H1 (cell line): ENCODE data around the gene TMEM225B. TPM values are rescaled to one million over a fixed set of nuclear protein-coding genes. Genes with fewer than 3 reads are reported as not detected.

Experiments used
- CTCF ChIA-PET: fragments of 300-600 bp; sonication (Branson Sonifier 250); formaldehyde crosslinking; loops from one replicate; lab custom pipeline; 2021; ENCODE audit not compliant: partially characterized antibody; lab: Charles Lee
- POLR2A ChIA-PET: fragments of 300-600 bp; sonication (Branson Sonifier 250); formaldehyde crosslinking; loops from one replicate; lab custom pipeline; 2021; ENCODE audit warnings: inconsistent platforms; ENCODE audit not compliant: partially characterized antibody; lab: Charles Lee
- DNase-seq, 2 experiments: peaks; one replicate each; pipeline versions ENCODE4 v3.0.0 to v3.0.0-alpha.2; 2010 to 2022; ENCODE audit warnings: low spot score in 2 of 2, low read depth in 1 of 2, mixed read lengths in 1 of 2
- FAIRE-seq: peaks from 2 replicates; lab custom pipeline; 2011; peaks lifted over from hg19 to GRCh38; lab: Jason Lieb, UNC
- H2AFZ ChIP-seq: 2 replicates; pipeline ENCODE4 v1.8.1; 2012; ENCODE audit warnings: low read length, inconsistent platforms
- H2AK5ac ChIP-seq: 2 replicates; pipeline ENCODE4 v1.6.1; 2013; ENCODE audit warnings: low read depth, low read length
- H2BK120ac ChIP-seq: replicated peaks from 2 replicates; pipeline ENCODE3; 2013; ENCODE audit warnings: low read depth, low read length, inconsistent platforms
- H2BK12ac ChIP-seq: 2 replicates; pipeline ENCODE4 v1.6.1; 2013; ENCODE audit warnings: low read depth, low read length
- H2BK15ac ChIP-seq: 2 replicates; pipeline ENCODE4 v1.6.1; 2013; ENCODE audit warnings: low read length
- H2BK20ac ChIP-seq: 2 replicates; pipeline ENCODE4 v1.6.1; 2013; ENCODE audit warnings: low read length
- H2BK5ac ChIP-seq: 2 replicates; pipeline ENCODE4 v1.6.1; 2013; ENCODE audit warnings: low read depth, low read length
- H3K14ac ChIP-seq: 2 replicates; pipeline ENCODE4 v1.6.1; 2013; ENCODE audit warnings: inconsistent platforms; ENCODE audit not compliant: insufficient read length
- H3K18ac ChIP-seq: 2 replicates; pipeline ENCODE4 v1.6.1; 2013; ENCODE audit warnings: low read length; ENCODE audit errors: extremely low read depth
- H3K23ac ChIP-seq: 2 replicates; pipeline ENCODE4 v1.6.1; 2013; ENCODE audit warnings: inconsistent platforms; ENCODE audit not compliant: insufficient read length
- H3K23me2 ChIP-seq: 2 replicates; pipeline ENCODE4 v1.6.1; 2013; ENCODE audit warnings: low read depth, low read length
- H3K27ac ChIP-seq: 2 replicates; pipeline ENCODE4 v1.6.1; 2011; ENCODE audit warnings: low read depth, low read length, inconsistent platforms
- H3K27me3 ChIP-seq, 4 experiments: replicated peaks in 1 of 4; 1 replicate in 1 of 4; 2 replicates in 3 of 4; pipeline versions ENCODE4 v1.6.1 to v1.8.1; 2011 to 2013; ENCODE audit warnings: low read length in 3 of 4, mild to moderate bottlenecking in 3 of 4, inconsistent platforms in 2 of 4, mixed read lengths in 2 of 4, moderate library complexity in 1 of 4; ENCODE audit not compliant: control insufficient read depth in 3 of 4, insufficient read depth in 3 of 4; ENCODE audit errors: extremely low read depth in 1 of 4
- H3K36me3 ChIP-seq, 4 experiments: 2 replicates each; pipeline versions ENCODE4 v1.6.1 to v1.8.1; 2011 to 2013; ENCODE audit warnings: mild to moderate bottlenecking in 4 of 4, low read length in 3 of 4, moderate library complexity in 2 of 4, control low read depth in 1 of 4, inconsistent platforms in 1 of 4; ENCODE audit not compliant: insufficient read depth in 4 of 4, control insufficient read depth in 2 of 4
- H3K4ac ChIP-seq: replicated peaks from 2 replicates; pipeline ENCODE3; 2013; ENCODE audit warnings: low read length, low read depth, mixed read lengths, inconsistent platforms; ENCODE audit not compliant: insufficient read length
- H3K4me1 ChIP-seq, 4 experiments: replicated peaks in 1 of 4; 1 replicate in 1 of 4; 2 replicates in 3 of 4; pipeline versions ENCODE4 v1.6.1 to v1.8.1; 2011 to 2013; ENCODE audit warnings: low read length in 3 of 4, inconsistent platforms in 2 of 4, mixed read lengths in 1 of 4; ENCODE audit not compliant: insufficient read depth in 4 of 4, control insufficient read depth in 3 of 4
- H3K4me2 ChIP-seq, 2 experiments: 2 replicates each; pipeline versions ENCODE4 v1.6.1 to v1.8.1; 2011 to 2013; ENCODE audit warnings: low read depth in 2 of 2, low read length in 2 of 2, control low read depth in 1 of 2, inconsistent platforms in 1 of 2, mild to moderate bottlenecking in 1 of 2; ENCODE audit not compliant: insufficient read depth in 1 of 2
- H3K4me3 ChIP-seq, 4 experiments: fragments of 200-600, 300-600 bp in 1 of 4; sonication (generic), shearing (Covaris generic), sonication (Bioruptor Twin) in 1 of 4; 2 replicates each; pipeline versions ENCODE4 v1.5.1 to v1.8.1; 2011 to 2016; ENCODE audit warnings: low read length in 4 of 4, low read depth in 3 of 4, control low read depth in 2 of 4, inconsistent platforms in 2 of 4, mild to moderate bottlenecking in 2 of 4, mixed read lengths in 1 of 4, moderate library complexity in 1 of 4; ENCODE audit not compliant: insufficient read depth in 2 of 4; ENCODE audit errors: extremely low read depth in 1 of 4
- H3K56ac ChIP-seq: replicated peaks from 2 replicates; pipeline ENCODE3; 2013; ENCODE audit warnings: low read depth, mild to moderate bottlenecking, mixed read lengths, low read length, inconsistent platforms; ENCODE audit not compliant: insufficient read length
- H3K79me1 ChIP-seq: 2 replicates; pipeline ENCODE4 v1.6.1; 2013; ENCODE audit warnings: low read depth, low read length, control low read depth
- H3K79me2 ChIP-seq, 2 experiments: 2 replicates each; pipeline versions ENCODE4 v1.6.1 to v1.8.1; 2012 to 2013; ENCODE audit warnings: low read length in 2 of 2, mild to moderate bottlenecking in 2 of 2, inconsistent platforms in 1 of 2; ENCODE audit not compliant: insufficient read depth in 2 of 2, control insufficient read depth in 1 of 2
- H3K9ac ChIP-seq, 4 experiments: replicated peaks in 1 of 4; 1 replicate in 1 of 4; 2 replicates in 3 of 4; pipeline versions ENCODE4 v1.6.1 to v1.8.1; 2011 to 2013; ENCODE audit warnings: low read depth in 3 of 4, low read length in 3 of 4, control low read depth in 2 of 4, mild to moderate bottlenecking in 2 of 4, moderate library complexity in 2 of 4, inconsistent platforms in 1 of 4; ENCODE audit errors: extremely low read depth in 1 of 4
- H3K9me3 ChIP-seq, 2 experiments: 2 replicates each; pipeline versions ENCODE4 v1.6.1 to v1.8.1; 2012 to 2013; ENCODE audit warnings: mild to moderate bottlenecking in 2 of 2, moderate library complexity in 2 of 2, control low read depth in 1 of 2, inconsistent platforms in 1 of 2, low read depth in 1 of 2, low read length in 1 of 2, mixed read lengths in 1 of 2; ENCODE audit not compliant: insufficient read depth in 2 of 2
- H4K20me1 ChIP-seq, 2 experiments: replicated peaks in 1 of 2; 2 replicates each; pipeline versions ENCODE3 to v1.8.1; 2011 to 2013; ENCODE audit warnings: inconsistent platforms in 2 of 2, low read length in 2 of 2, mild to moderate bottlenecking in 1 of 2; ENCODE audit not compliant: insufficient read depth in 2 of 2, control insufficient read depth in 1 of 2
- H4K5ac ChIP-seq: 2 replicates; pipeline ENCODE4 v1.6.1; 2013; ENCODE audit warnings: low read length, low read depth, mixed read lengths, inconsistent platforms; ENCODE audit not compliant: insufficient read length
- H4K8ac ChIP-seq: 2 replicates; pipeline ENCODE4 v1.8.0; 2013; ENCODE audit warnings: mild to moderate bottlenecking, moderate library complexity, low read length, inconsistent platforms; ENCODE audit not compliant: insufficient read depth; ENCODE audit errors: extremely low read depth
- H4K91ac ChIP-seq: replicated peaks from 2 replicates; pipeline ENCODE3; 2013; ENCODE audit warnings: low read length, mixed read lengths, inconsistent platforms; ENCODE audit not compliant: insufficient read length
- ATF3 ChIP-seq: IDR thresholded peaks from 2 replicates; pipeline ENCODE4 v1.6.1; 2011; ENCODE audit warnings: low read depth, mild to moderate bottlenecking, low read length; ENCODE audit not compliant: insufficient read depth
- CBX5 ChIP-seq: fragments of 300-800, 300-1000 bp; sonication (generic); IDR thresholded peaks from 2 replicates; pipeline ENCODE4 v1.7.1; 2016; ENCODE audit warnings: antibody characterized with exemption, low read length, low read depth
- CHD1 ChIP-seq: IDR thresholded peaks from 2 replicates; pipeline ENCODE4 v1.6.1; 2012; ENCODE audit warnings: low read depth, low read length, improper control_type of control experiment
- CTCF ChIP-seq, 3 experiments: IDR thresholded peaks; 1 replicate in 2 of 3; 2 replicates in 1 of 3; pipeline versions ENCODE4 v1.5.1 to v1.6.1; 2011; ENCODE audit warnings: low read length in 3 of 3, mild to moderate bottlenecking in 3 of 3, inconsistent platforms in 2 of 3, low read depth in 1 of 3, moderate library complexity in 1 of 3; ENCODE audit not compliant: insufficient read depth in 1 of 3; ENCODE audit errors: control extremely low read depth in 1 of 3
- RBBP5 ChIP-seq: IDR thresholded peaks from 2 replicates; pipeline ENCODE4 v1.7.1; 2012; ENCODE audit warnings: low read depth, mild to moderate bottlenecking, inconsistent platforms, low read length, moderate library complexity, borderline replicate concordance
- RFX5 ChIP-seq: IDR thresholded peaks from 2 replicates; pipeline ENCODE4 v1.6.1; 2011; ENCODE audit warnings: low read depth, low read length, improper control_type of control experiment, borderline replicate concordance
- RNF2 ChIP-seq: fragments of 200-900, 300-1000 bp; sonication (generic); IDR thresholded peaks from 2 replicates; pipeline ENCODE4 v1.7.1; 2016; ENCODE audit warnings: borderline replicate concordance, low read depth, mild to moderate bottlenecking, antibody characterized with exemption, low read length; ENCODE audit not compliant: poor library complexity, severe bottlenecking; ENCODE audit errors: missing control alignments
- SIRT6 ChIP-seq: IDR thresholded peaks from one replicate; pipeline ENCODE4 v1.7.1; 2012; ENCODE audit warnings: low read length, inconsistent platforms
- WGBS, 2 experiments: shearing (Covaris generic) in 1 of 2; methylation state at CpG; one replicate each; pipeline versions ENCODE4 v1.1.6 to v1.1.7; 2013 to 2015; ENCODE audit warnings: low lambda C conversion rate in 2 of 2, mixed read lengths in 2 of 2, inconsistent platforms in 1 of 2, low coverage in 1 of 2, missing lambda C conversion rate in 1 of 2; ENCODE audit not compliant: insufficient replicate concordance in 2 of 2, insufficient coverage in 1 of 2, insufficient read length in 1 of 2; ENCODE audit errors: extremely low coverage in 1 of 2, missing lambda C conversion rate in 1 of 2; 5-methylcytosine and 5-hydroxymethylcytosine counted together
- polyA plus RNA-seq, 7 experiments: library from polyadenylated mRNA; depleted of rRNA in 3 of 7; stranded (reverse) in 5 of 7; unstranded in 2 of 7; fragments of >200 nt in 5 of 7; fragments of 200-250 nt in 2 of 7; gene quantifications; 1 replicate in 5 of 7; 2 replicates in 1 of 7; 4 replicates in 1 of 7; pipeline versions ENCODE4 v1.2.1 to v1.2.3, GENCODE V29; 2011 to 2013; ENCODE audit warnings: missing spikeins in 2 of 7, mixed read lengths in 2 of 7
- total RNA-seq: library from RNA; stranded (reverse); fragmentation: NEBNext Ultra II Directional; extraction: Animal tissue kit (Norgen Biotek cat#: 25700); gene quantifications from 2 replicates; pipeline ENCODE4 v1.2.1, GENCODE V29; 2021

TMEM225B gene
- total and polyA plus RNA-seq, 2 of the 8 experiments (the other 6 are each of a cell fraction or from before 2014, with no cell fraction given), result 0.68 TPM; not detected in 1

- Histone ChIP-seq H2BK120ac (no peak overlapping the region), H4K8ac (no peak overlapping the region), H3K4me1 (peaks cover 2 to 8% (median 5%) of the 10 kb centered on the region in 4 experiments), H2AFZ (no peak overlapping the region), H3K36me3 (peaks cover 31 to 80% (median 68%) of the 10 kb centered on the region in 4 experiments), H3K18ac (no peak overlapping the region), H3K4ac (no peak overlapping the region), H4K91ac (no peak overlapping the region), H3K79me1 (no peaks in the 10 kb centered on the region; the same call in 1 of the 2 replicates), H3K56ac (no peak overlapping the region), H2AK5ac (no peak overlapping the region), H3K27me3 (no peaks in the 10 kb centered on the region), H3K23ac (no peak overlapping the region), H4K20me1 (peaks cover 0 to 5% of the 10 kb centered on the region in 2 experiments), H3K27ac (no peak overlapping the region), H2BK12ac (no peak overlapping the region), H4K5ac (no peak overlapping the region), H2BK15ac (no peak overlapping the region), H3K4me2 (no peak overlapping the region), H3K4me3 (no peak overlapping the region), H3K14ac (no peak overlapping the region), H3K9me3 (no peaks in the 10 kb centered on the region), H2BK20ac (no peak overlapping the region), H3K79me2 (no peaks in the 10 kb centered on the region), H3K9ac (no peak overlapping the region), H2BK5ac (no peak overlapping the region), H3K23me2 (no peaks in the 10 kb centered on the region)
- CTCF ChIA-PET, result interaction anchor here (0.9 to 1.0 kb wide), 2 partner anchors 9 to 10 kb away, joined by 3 read pairs; no protein-coding TSS in a partner anchor
- DNase-seq (no peak), FAIRE-seq (no peak)
- POLR2A ChIA-PET, result interaction anchor here (0.9 kb wide), 1 partner anchor 14 kb away, joined by 3 read pairs; no protein-coding TSS in a partner anchor
- 92% methylated on average over 9 of the region's 9 CpGs; no CpG with 5 or more reads in 1 of the 2 experiments for WGBS, 2 experiments
- no peak for TF ChIP-seq ATF3
- TF ChIP-seq CBX5, result no peak
- no peak for TF ChIP-seq CHD1
- TF ChIP-seq RFX5, result no peak
- TF ChIP-seq SIRT6, result no peak
- no peak for TF ChIP-seq RNF2
- TF ChIP-seq CTCF (IDR thresholded peaks at IDR 0.05; ENCODE audit: control extremely low read depth in 1 of 3, insufficient read depth in 1 of 3, low read depth in 1 of 3, low read length in 3 of 3), result no peak
- TF ChIP-seq RBBP5, result no peak
Measured at GRCh38 chr7:99623702-99624447, 25.8 kb downstream of the TMEM225B start.
